ENCODE measurements around the gene SMIM24.

GRCh38 chr19:3474010-3474409 is 6.3 kb downstream of the SMIM24 start:
- TF ChIP-seq RNF219 (CRISPR knock-in tag; IDR thresholded peaks at IDR 0.05) (no peak), MYBL2 (IDR thresholded peaks at IDR 0.05; ENCODE audit: low read depth) (no peak), MYBL2 (CRISPR knock-in tag; IDR thresholded peaks at IDR 0.05; ENCODE audit: borderline replicate concordance) (no peak), TCFL5 (CRISPR knock-in tag; conservative IDR thresholded peaks at IDR 0.05) (no peak), PHF8 (IDR thresholded peaks at IDR 0.05; ENCODE audit: borderline replicate concordance, low read length) (no peak), ZNF639 (CRISPR knock-in tag; conservative IDR thresholded peaks at IDR 0.05 in 1 of 2, IDR thresholded peaks at IDR 0.05 in 1 of 2) (no peak), E2F6 (IDR thresholded peaks at IDR 0.05; ENCODE audit: borderline replicate concordance in 1 of 2, extremely low read depth in 1 of 2, insufficient read depth in 1 of 2, insufficient read length in 1 of 2, low read depth in 1 of 2, low read length in 1 of 2, poor library complexity in 1 of 2, severe bottlenecking in 1 of 2) (no peak), CTCF (IDR thresholded peaks at IDR 0.05 in 2 of 3, conservative IDR thresholded peaks at IDR 0.05 in 1 of 3; ENCODE audit: insufficient read depth in 2 of 3, low read depth in 1 of 3, low read length in 3 of 3) (no peak), TCF7L2 (IDR thresholded peaks at IDR 0.05; ENCODE audit: low read depth, low read length) (no peak), RAD21 (CRISPR knock-in tag; conservative IDR thresholded peaks at IDR 0.05 in 1 of 2, IDR thresholded peaks at IDR 0.05 in 1 of 2) (no peak), ZNF274 (IDR thresholded peaks at IDR 0.05; ENCODE audit: borderline replicate concordance, low read depth, low read length) (no peak), NFYB (IDR thresholded peaks at IDR 0.05; ENCODE audit: extremely low read depth, insufficient read length) (no peak), ZNF384 (IDR thresholded peaks at IDR 0.05; ENCODE audit: low read depth, low read length) (no peak), POLR2A (conservative IDR thresholded peaks at IDR 0.05) (no peak)
